ENCODE measurements around the gene ADAMTSL5.

DNA sequence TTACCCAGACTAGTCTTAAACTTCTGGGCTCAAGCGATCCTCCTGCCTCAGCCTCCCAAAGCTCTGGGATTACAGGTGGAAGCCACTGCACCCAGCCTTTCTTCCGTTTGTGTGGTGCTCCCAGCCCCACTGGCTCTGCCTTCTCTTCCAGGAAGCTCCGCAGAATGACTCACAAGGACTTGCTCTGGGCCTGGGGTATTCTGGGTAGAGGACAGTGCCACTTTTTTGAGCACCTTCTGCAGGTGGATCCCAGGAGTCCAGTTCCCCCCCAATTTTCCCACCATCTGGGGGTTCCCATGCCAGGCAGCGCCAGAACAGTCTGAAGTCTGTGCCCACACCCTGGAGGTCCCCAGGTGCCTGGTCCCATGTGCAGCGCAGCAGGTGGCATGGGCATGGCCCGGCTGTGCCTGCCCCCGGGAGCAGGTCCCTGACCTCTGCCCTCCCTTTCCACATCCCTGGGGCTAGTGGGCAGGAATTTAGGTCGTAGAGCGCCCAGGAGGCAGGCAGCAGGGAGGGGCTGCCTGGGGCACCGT, 20.3 kb downstream of the ADAMTSL5 start:
- TF ChIP-seq YY1 (IDR thresholded peaks at IDR 0.05): peak; percentile 72
- TF ChIP-seq, protein P1, sequence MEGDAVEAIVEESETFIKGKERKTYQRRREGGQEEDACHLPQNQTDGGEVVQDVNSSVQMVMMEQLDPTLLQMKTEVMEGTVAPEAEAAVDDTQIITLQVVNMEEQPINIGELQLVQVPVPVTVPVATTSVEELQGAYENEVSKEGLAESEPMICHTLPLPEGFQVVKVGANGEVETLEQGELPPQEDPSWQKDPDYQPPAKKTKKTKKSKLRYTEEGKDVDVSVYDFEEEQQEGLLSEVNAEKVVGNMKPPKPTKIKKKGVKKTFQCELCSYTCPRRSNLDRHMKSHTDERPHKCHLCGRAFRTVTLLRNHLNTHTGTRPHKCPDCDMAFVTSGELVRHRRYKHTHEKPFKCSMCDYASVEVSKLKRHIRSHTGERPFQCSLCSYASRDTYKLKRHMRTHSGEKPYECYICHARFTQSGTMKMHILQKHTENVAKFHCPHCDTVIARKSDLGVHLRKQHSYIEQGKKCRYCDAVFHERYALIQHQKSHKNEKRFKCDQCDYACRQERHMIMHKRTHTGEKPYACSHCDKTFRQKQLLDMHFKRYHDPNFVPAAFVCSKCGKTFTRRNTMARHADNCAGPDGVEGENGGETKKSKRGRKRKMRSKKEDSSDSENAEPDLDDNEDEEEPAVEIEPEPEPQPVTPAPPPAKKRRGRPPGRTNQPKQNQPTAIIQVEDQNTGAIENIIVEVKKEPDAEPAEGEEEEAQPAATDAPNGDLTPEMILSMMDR (IDR thresholded peaks at IDR 0.05; ENCODE audit: low read depth, low read length, missing input control): no peak
- peak; percentile 96 to 98 for TF ChIP-seq RXRA (IDR thresholded peaks at IDR 0.05)
- peak; percentile 81 for TF ChIP-seq SP1 (IDR thresholded peaks at IDR 0.05)
- TF ChIP-seq TAF1 (conservative IDR thresholded peaks at IDR 0.05): peak; percentile 39
- no peak for TF ChIP-seq GABPA (IDR thresholded peaks at IDR 0.05 in 1 of 2, conservative IDR thresholded peaks at IDR 0.05 in 1 of 2)
- TF ChIP-seq RAD21 (IDR thresholded peaks at IDR 0.05): no peak
- TF ChIP-seq, protein P2, sequence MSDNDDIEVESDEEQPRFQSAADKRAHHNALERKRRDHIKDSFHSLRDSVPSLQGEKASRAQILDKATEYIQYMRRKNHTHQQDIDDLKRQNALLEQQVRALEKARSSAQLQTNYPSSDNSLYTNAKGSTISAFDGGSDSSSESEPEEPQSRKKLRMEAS (IDR thresholded peaks at IDR 0.05): peak; percentile 88
- TF ChIP-seq JUND (IDR thresholded peaks at IDR 0.05): peak; percentile 37 to 51
- TF ChIP-seq HNF4G (IDR thresholded peaks at IDR 0.05): peak; percentile 52
- TF ChIP-seq EGR1 (IDR thresholded peaks at IDR 0.05; ENCODE audit: low read depth in 2 of 2): peak in 1 of 2 donors; percentile 29
- peak; percentile 92 for TF ChIP-seq NR2F2 (IDR thresholded peaks at IDR 0.05)
- TF ChIP-seq, protein P3, sequence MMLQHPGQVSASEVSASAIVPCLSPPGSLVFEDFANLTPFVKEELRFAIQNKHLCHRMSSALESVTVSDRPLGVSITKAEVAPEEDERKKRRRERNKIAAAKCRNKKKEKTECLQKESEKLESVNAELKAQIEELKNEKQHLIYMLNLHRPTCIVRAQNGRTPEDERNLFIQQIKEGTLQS (IDR thresholded peaks at IDR 0.05): no peak
- TF ChIP-seq, protein P4, sequence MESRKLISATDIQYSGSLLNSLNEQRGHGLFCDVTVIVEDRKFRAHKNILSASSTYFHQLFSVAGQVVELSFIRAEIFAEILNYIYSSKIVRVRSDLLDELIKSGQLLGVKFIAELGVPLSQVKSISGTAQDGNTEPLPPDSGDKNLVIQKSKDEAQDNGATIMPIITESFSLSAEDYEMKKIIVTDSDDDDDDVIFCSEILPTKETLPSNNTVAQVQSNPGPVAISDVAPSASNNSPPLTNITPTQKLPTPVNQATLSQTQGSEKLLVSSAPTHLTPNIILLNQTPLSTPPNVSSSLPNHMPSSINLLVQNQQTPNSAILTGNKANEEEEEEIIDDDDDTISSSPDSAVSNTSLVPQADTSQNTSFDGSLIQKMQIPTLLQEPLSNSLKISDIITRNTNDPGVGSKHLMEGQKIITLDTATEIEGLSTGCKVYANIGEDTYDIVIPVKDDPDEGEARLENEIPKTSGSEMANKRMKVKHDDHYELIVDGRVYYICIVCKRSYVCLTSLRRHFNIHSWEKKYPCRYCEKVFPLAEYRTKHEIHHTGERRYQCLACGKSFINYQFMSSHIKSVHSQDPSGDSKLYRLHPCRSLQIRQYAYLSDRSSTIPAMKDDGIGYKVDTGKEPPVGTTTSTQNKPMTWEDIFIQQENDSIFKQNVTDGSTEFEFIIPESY (IDR thresholded peaks at IDR 0.05): peak; percentile 66

All from liver (tissue), 3 donors.